GM08714 (cell line): ENCODE data around the gene GRAMD4.
"Not testable (repeated sequence)": the region's sequence is repeated elsewhere in the genome, so short reads cannot be mapped to it uniquely, and the experiment has no call there.

Source experiments
- H3K4me3 ChIP-seq: fragments of 200-500 bp; sonication (Bioruptor generic); 2 replicates; pipeline ENCODE4 v1.5.1; 2014; ENCODE audit warnings: mild to moderate bottlenecking, low read length, inconsistent platforms
- ZNF274 ChIP-seq: IDR thresholded peaks from 2 replicates; pipeline ENCODE4 v1.6.1; 2012; ENCODE audit warnings: mild to moderate bottlenecking, low read depth, low read length

Gene GRAMD4

DNA sequence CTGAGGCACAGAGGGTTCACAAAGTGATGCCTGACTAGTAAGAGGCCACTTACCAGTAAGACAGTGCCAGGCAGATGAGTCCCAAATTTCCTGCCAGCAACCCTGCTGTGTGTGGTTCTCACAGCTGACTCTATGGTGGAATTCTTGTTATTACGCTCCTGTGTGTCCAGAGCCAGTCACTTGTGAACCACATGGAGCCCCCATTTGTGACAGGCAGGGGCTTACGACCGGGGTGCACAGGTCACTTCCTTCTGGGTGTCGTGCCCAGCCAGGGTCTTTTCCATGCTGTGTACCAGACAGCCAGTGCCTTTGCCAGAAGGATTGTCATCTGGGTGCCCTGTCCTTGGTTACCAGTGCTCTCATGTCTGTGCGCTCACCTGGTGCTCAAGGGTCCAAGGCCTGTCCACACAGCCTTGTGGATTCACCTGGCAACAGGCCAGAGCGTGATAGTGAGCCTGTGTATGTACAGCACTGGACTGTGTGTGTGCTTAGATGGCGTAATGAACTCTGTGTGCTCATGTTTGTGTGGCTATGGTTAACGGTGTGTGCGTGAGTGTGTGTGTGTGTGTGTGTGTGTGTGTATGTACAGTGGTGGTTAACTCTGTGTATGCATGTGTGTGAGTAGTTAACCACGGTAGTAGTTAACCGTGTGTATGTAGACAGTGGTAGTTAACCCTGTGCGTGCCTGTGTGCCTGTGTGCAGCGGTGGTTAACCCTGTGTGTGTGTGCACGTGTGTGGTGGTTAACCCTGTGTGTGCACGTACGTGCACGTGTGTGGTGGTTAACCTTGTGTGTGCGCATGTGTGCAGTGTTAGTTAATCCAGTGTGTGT lies 18.6 kb downstream of the GRAMD4 start:
- no peak for TF ChIP-seq ZNF274
- no peak overlapping the region for H3K4me3 ChIP-seq

- H3K4me3 ChIP-seq = no peak overlapping the region
- no peak for TF ChIP-seq ZNF274
These were observed 19.7 kb downstream of the GRAMD4 start for GRCh38 chr22:46639843-46640242.

DNA sequence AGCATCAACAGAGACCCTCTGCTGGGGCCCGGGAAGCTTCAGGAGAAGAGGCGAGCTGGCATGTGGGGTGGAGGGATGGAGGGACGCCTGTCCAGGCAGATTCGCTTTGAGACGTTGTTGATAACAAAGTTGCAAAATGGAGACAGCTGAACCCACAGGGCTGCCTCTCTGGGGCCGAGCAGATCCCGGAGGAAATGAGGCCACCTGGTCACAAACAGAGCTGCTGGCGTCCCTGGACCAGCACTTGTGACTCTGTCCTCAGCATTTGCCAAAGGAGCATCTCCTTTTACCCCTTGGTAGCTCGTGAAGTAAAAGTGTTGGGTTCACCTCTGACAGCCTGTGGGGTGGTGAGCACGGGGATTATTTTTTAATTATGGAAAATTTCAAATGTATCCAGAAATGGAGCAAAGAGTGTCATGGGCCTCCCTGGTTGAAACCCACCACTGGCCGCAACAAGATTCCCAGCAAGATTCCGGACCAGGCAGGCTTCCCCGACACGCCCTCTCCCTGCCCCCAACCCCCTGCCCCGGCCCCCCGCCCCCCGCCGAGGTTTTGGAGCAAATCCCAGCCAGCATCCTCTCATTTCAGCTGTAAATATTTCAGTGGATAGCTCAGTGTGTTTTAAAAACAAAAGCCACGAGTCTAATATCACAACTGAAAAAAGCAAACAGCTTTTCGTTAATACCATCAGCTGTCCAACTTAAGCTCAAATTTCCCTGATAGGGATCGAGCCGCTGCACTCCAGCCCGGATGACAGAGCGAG lies 20.3 kb downstream of the GRAMD4 start:
- H3K4me3 ChIP-seq = no peak overlapping the region
- TF ChIP-seq ZNF274 = no peak

DNA sequence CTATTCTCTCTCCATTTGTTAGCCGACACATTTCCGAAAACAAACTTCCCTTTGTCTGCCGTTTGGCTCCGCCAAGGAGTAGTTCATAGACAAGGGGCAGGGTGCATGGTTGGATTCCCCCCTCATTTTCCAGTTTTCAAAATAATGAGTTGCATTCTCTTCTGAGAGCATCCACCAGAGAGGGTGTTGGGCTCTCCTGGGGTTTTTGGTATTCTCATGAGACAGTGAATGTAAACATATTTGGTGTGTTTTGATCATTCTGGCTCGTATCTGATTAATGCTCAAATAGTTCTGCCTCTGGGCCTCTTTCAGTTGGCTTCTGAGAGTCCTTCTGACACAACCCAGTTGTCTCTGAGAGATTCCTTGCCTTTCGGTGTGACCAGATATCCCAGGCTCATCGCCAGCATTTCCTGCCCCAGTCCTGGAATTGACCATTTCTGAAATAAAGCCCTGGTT lies 21.7 kb downstream of the GRAMD4 start:
- H3K4me3 ChIP-seq = no peak overlapping the region
- no peak for TF ChIP-seq ZNF274

GRCh38 chr22:46642840-46643480 lies 22.8 kb downstream of the GRAMD4 start:
- H3K4me3 ChIP-seq = not testable (repeated sequence)

DNA sequence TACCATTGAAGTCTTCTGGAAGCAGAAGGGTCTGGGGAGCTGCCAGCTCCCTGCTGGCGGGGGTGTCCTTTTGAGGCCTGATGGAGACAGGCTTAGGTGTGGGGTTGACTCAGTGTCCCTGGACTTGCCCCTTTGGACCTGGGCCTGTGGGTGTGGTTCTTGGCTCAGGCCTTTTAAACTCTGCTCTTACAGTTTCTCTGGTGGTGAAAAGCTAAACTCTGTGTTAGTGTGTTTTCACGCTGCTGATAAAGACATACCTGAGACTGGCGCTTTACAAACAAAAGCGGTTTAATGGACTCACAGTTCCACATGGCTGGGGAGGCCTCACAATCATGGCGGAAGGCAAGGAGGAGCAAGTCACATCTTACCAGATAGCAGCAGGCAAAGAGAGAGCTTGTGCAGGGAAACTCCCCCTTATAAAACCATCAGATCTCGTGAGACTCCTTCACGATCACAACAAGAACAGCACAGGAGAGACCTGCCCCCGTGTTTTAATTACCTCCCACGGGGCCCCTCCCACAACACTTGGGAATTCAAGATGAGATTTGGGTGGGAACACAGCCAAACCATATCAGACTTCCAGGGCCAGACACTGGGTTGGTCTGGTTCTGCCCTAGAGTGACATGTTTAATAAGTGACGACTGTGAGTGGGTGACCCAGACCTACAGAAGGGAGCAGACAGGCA lies 26.5 kb downstream of the GRAMD4 start:
- TF ChIP-seq ZNF274 = no peak
- no peak overlapping the region for H3K4me3 ChIP-seq

- not testable (repeated sequence) for H3K4me3 ChIP-seq
These were observed 28.1 kb downstream of the GRAMD4 start for GRCh38 chr22:46648225-46648820.

DNA sequence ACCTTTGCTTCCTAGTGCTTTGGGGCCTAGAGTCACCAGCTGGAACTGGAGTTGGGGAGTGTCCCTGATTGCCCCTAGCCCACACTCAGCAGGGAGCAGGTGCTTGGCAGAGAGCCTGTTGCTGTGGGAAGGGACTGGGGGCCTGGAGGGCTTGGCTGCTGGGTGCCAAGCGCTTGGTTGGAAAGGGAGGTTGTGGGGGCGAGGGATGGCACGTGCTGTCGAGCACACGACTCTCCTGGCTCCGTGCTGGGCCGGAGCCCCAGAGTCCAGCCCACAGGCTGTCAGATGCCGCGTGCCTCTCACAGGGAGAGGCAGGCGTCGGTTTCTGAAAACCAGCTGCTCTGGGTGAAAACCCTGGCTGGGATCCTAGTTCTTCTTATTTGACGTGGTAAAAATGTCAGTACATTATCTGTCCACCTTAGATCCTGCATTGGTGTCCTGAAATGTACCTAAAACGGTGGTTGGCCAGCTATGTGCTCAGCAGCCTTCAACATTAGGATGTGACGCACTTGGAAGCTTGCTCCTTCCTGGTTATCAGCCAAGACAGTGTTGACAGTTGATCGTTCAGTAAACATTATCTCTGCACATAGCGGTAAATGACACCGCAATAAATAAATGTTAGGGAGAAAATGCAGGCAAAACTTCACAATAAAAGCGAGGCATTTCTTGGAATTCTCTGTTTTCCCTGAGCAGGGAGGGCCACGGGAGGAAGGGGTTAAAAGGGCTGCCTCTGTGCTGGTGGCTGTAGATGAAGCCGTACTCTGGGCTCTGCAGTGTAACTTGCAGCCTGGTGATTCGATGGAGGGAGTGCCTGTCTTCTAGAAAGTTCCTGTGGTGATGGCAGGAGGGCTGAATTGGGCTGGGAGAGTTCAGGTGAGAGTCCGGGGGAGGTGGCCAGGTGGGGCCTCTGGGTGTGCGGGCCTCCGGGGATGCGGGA lies 29.2 kb downstream of the GRAMD4 start:
- TF ChIP-seq ZNF274 = no peak
- no peak overlapping the region for H3K4me3 ChIP-seq

DNA sequence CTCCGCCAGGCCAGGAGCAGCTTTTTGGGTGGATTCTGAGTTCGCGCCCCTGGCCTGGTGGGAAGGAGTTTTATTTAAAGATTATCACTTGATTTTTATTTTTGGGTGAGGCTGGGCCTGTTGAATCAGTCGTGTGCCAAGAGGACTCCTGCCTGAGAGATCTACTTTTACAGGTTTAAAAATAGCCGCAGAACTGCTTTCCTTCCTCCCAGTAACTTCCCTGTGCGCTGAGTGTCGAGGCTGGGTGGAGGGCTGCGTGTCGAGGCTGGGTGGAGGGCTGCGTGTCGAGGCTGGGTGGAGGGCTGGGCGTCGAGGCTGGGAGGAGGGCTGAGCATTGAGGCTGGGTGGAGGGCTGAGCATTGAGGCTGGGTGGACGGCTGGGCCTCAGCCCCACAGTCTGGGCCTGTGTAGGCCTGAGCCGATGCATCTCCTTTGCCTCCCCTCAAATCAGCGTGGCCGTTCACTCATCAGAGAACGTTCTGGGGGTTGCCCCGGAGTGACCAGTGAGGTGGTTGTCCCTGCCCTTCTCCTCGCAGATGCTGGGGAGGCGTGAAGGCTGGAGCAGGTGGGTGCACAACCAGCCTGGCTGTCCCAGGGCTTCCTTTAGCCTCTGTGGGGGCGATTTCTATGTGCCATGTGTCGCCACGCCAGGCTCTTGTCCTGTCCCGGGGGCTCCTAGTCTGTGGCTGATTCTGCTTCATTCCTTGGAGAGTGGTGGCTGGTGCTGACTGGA lies 30.1 kb downstream of the GRAMD4 start:
- TF ChIP-seq ZNF274 = no peak
- no peak overlapping the region for H3K4me3 ChIP-seq

DNA sequence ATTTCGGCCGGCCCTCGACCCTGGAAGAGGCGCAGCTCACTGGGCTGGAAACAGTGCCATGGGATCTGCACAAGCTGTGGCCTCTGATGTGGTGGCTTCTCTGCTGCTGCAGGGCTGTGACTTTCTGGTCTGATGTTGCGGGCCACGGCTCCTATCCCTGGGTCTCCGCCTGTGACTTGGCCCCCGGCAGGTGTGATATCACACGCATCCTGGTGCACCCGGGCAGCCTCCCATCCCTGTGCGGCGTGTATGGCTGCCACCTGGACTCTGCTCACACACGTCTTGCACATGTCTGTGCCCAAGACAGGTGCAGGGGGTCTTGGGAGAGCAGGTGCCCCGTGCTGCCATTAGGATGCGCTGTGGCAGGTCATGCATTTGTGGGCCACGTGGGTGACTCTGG lies 31.1 kb downstream of the GRAMD4 start:
- no peak for TF ChIP-seq ZNF274
- no peak overlapping the region for H3K4me3 ChIP-seq

- TF ChIP-seq ZNF274 = no peak
- no peak overlapping the region for H3K4me3 ChIP-seq
These were observed 32.1 kb downstream of the GRAMD4 start for GRCh38 chr22:46652081-46652846.

DNA sequence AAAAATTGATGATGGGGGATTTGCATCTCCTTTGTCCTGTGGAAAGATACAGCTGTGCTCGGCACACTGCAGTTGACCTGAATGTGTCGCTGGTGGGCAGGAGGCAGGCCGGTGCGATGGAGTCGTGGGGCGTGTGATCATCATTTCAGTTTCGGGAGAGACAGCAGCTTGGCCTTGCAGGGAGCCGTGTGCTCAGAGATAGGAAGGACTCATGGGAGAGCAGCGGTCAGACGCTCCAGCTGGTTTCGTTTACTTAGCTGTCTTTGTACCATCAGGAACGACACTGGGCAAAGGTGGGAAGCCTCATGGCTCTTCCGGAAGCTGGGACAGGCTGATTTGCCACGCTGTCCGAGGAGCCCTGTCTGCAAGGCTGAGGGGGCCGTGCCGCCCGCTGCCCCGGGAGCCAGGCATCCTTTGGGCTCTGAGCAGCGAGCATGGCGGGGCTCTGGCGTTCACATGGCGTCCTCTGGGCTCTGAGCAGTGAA lies 32.7 kb downstream of the GRAMD4 start:
- H3K4me3 ChIP-seq = no peak overlapping the region
- no peak for TF ChIP-seq ZNF274
